Adipose tissue (tissue), 3 donors: Measurements from ENCODE around the gene SIAE. TPM values are rescaled to one million over a fixed set of nuclear protein-coding genes. Genes with fewer than 3 reads are reported as not detected.
"Not testable (repeated sequence)": the region's sequence is repeated elsewhere in the genome, so short reads cannot be mapped to it uniquely, and the experiment has no call there.

Source experiments
- H3K27ac ChIP-seq: one replicate; pipeline ENCODE4 v1.5.1; 2013; ENCODE audit warnings: low read depth, low read length
- WGBS, 3 donors: extraction: QIAGEN DNeasy Blood & Tissue Kit; methylation state at CpG; one replicate each; pipeline ENCODE4 v1.1.7; 2013; 5-methylcytosine and 5-hydroxymethylcytosine counted together
- polyA plus RNA-seq, 3 donors: library from polyadenylated mRNA; stranded (reverse); fragments of 200-250 nt; gene quantifications; one replicate each; pipeline ENCODE4 v1.2.3, GENCODE V29; 2013
- donor health status: healthy with polysubstance abuse.
- donor health status: Bipolar disorder and iron deficiency.
- donor health status: healthy.

SIAE gene
- polyA plus RNA-seq, 3 donors, result 7.1 to 13.8 (median 11.0) TPM

- WGBS, 3 donors, result 84 to 97% (median 90%) methylated on average over 5 of the region's 5 CpGs
- no peak overlapping the region for H3K27ac ChIP-seq
Observed at GRCh38 chr11:124640666-124641065, 32.9 kb downstream of the SIAE start.

- 81 to 89% (median 84%) methylated on average over 1 of the region's 1 CpG for WGBS, 3 donors
- H3K27ac ChIP-seq, result no peak overlapping the region
Observed at GRCh38 chr11:124639186-124639585, 34.4 kb downstream of the SIAE start.

GRCh38 chr11:124638500-124638899 lies 35.0 kb downstream of the SIAE start:
- H3K27ac ChIP-seq, result no peak overlapping the region
- WGBS, 3 donors, result 81 to 92% (median 87%) methylated on average over 3 of the region's 3 CpGs

GRCh38 chr11:124635932-124636331 lies 37.6 kb downstream of the SIAE start:
- 59 to 89% (median 76%) methylated on average over 3 of the region's 3 CpGs for WGBS, 3 donors
- H3K27ac ChIP-seq, result no peak overlapping the region

- WGBS, 3 donors, result 90 to 95% (median 95%) methylated on average over 1 of the region's 1 CpG
- no peak overlapping the region for H3K27ac ChIP-seq
Observed at GRCh38 chr11:124633355-124633754, 40.2 kb downstream of the SIAE start.

- no peak overlapping the region for H3K27ac ChIP-seq
- WGBS, 3 donors, result 74 to 94% (median 91%) methylated on average over 4 of the region's 4 CpGs
Observed at GRCh38 chr11:124629961-124630360, 43.6 kb downstream of the SIAE start.

GRCh38 chr11:124627546-124627945 lies 46.0 kb downstream of the SIAE start:
- 67 to 92% (median 77%) methylated on average over 5 of the region's 5 CpGs for WGBS, 3 donors
- H3K27ac ChIP-seq, result no peak overlapping the region

- 84 to 97% (median 89%) methylated on average over 3 of the region's 3 CpGs for WGBS, 3 donors
- no peak overlapping the region for H3K27ac ChIP-seq
Observed at GRCh38 chr11:124625504-124626168, 47.9 kb downstream of the SIAE start.

GRCh38 chr11:124623861-124624525 lies 49.5 kb downstream of the SIAE start:
- no peak overlapping the region for H3K27ac ChIP-seq
- 46 to 63% (median 55%) methylated on average over 4 of the region's 4 CpGs for WGBS, 3 donors

- peak within 1 kb of the TSS; percentile 56 for H3K27ac ChIP-seq
- WGBS, 3 donors, result 0% methylated on average over 56 to 57 of the region's 57 CpGs
Observed at GRCh38 chr11:124622531-124623451, 50.7 kb downstream of the SIAE start, which contains the start of gene TBRG1. TBRG1 (plus strand) TSS chr11:124622864; CDS start chr11:124623084, 220 bp downstream.

- WGBS, 3 donors, result 68 to 85% (median 82%) methylated on average over 5 of the region's 5 CpGs
- no peak overlapping the region for H3K27ac ChIP-seq
Observed at GRCh38 chr11:124618863-124619262, 54.7 kb downstream of the SIAE start.

GRCh38 chr11:124612567-124613246 lies 60.8 kb downstream of the SIAE start:
- H3K27ac ChIP-seq, result no peak overlapping the region
- 54 to 72% (median 67%) methylated on average over 10 of the region's 10 CpGs for WGBS, 3 donors

GRCh38 chr11:124612045-124612444 lies 61.5 kb downstream of the SIAE start:
- WGBS, 3 donors, result 63 to 73% (median 64%) methylated on average over 3 of the region's 3 CpGs

GRCh38 chr11:124611064-124611463 lies 62.5 kb downstream of the SIAE start, which contains the start of gene PANX3:
PANX3 (plus strand) TSS chr11:124611428; CDS start chr11:124611557, 129 bp downstream.
- WGBS, 3 donors, result 65 to 86% (median 81%) methylated on average over 5 of the region's 5 CpGs

More at GRCh38 chr11:124612045-124612444, 61.5 kb downstream of the SIAE start:
- no peak overlapping the region for H3K27ac ChIP-seq

GRCh38 chr11:124610295-124610694 lies 63.2 kb downstream of the SIAE start:
- no peak overlapping the region for H3K27ac ChIP-seq
- 75 to 93% (median 92%) methylated on average over 2 of the region's 2 CpGs for WGBS, 3 donors

More at GRCh38 chr11:124611064-124611463, 62.5 kb downstream of the SIAE start, which contains the start of gene PANX3:
- no peak within 1 kb of the TSS for H3K27ac ChIP-seq

GRCh38 chr11:124608147-124608546 lies 65.4 kb downstream of the SIAE start:
- H3K27ac ChIP-seq, result no peak overlapping the region

- WGBS, 3 donors, result 65 to 77% (median 71%) methylated on average over 3 of the region's 3 CpGs
- no peak overlapping the region for H3K27ac ChIP-seq
Observed at GRCh38 chr11:124605719-124606118, 67.8 kb downstream of the SIAE start.

- not testable (repeated sequence) for H3K27ac ChIP-seq
Observed at GRCh38 chr11:124602723-124603122, 70.8 kb downstream of the SIAE start.

More at GRCh38 chr11:124602723-124603122, 70.8 kb downstream of the SIAE start:
- 75 to 82% (median 81%) methylated on average over 3 of the region's 3 CpGs for WGBS, 3 donors
